ENCODE results near the gene CDC6.

Gene CDC6

DNA sequence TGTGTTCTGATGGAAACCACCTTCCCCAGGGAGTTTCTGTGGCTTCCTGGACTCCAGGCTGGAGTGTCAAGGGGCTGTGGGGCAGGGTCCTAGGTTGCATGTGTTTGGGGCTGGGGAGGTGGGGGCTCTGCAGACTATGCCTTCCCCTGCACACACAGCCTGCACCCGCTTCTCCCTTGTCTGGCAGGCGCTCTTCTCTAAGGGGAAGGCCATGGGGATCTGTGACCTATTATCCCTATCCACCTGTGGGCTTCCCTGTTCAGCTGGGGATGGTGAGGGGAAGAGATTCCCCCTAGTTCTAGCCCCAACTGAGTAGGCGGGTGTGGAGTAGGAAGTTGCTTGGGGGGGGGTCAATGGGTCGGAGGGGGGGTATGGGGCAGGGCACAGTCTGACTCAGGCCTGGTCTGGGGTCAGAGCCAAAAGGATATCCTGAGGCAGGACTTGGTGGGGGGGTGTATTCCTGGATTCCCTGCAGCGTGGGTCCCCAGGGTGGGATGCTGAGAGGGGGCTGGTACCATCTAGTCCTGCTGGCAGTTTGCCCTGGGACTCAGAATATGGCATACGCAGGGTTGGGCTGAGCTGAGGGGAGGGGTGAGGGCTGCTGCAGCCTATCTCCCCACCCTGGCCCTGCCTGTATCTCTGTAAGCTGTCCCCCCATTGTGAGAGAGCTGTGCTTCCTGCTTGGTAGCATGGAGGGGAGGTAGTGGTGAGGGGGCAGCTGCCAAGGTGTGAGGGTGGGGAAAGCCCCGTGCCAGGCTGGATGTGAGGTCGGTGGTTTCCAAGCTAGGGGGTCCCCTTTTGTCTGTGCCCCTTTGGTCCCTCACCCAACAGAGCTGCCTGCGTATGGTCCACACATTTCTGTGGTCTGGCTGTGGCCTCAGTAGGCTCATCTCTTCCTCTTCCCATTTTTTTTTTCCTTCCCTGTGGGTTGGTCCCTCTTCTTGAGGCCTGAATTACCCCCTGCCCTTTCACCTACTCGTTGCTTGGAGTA, 36.0 kb downstream of the CDC6 start:
- no peak for DNase-seq (ENCODE audit: low read depth)

DNA sequence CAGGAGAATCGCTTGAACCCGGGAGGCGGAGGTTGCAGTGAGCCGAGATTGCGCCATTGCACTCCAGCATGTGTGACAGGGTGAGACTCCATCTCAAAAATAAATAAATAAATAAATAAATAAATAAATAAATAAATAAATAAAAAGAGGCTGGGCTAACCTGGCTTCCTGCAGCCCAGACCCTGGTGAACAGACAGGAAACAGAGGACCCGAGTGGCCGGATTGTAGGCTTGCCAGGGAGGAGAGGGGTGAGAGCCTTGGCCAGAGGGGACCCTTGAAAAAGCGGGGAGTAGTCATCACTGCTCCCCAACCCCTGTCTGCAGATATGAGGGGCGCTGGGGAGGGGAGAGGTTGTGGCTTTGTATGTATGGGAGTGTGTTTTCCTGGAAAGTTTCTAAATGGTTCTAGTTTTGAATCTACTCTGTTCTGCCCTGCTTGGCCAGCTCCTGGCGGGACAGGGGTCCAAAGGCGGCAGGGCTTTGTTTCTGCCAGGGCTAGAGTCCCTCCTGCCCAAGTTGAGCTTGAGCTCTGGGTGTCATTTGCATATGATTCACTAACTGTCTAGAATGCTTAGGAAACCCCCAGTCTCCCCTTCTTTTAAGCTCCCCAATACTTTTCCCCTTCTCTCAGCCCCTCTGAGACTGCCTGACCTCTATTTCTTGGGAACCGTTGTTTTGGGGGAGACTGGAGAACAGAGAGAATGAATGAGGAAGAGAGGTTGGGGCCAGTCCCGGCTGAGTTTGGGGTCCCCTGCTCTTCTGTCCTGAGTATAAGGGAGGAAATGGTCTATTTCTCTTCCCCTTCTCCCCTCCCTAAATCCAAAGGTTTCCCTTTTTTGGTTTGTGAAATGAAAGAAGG, 37.7 kb downstream of the CDC6 start:
- no peak for DNase-seq (ENCODE audit: low read depth)

DNA sequence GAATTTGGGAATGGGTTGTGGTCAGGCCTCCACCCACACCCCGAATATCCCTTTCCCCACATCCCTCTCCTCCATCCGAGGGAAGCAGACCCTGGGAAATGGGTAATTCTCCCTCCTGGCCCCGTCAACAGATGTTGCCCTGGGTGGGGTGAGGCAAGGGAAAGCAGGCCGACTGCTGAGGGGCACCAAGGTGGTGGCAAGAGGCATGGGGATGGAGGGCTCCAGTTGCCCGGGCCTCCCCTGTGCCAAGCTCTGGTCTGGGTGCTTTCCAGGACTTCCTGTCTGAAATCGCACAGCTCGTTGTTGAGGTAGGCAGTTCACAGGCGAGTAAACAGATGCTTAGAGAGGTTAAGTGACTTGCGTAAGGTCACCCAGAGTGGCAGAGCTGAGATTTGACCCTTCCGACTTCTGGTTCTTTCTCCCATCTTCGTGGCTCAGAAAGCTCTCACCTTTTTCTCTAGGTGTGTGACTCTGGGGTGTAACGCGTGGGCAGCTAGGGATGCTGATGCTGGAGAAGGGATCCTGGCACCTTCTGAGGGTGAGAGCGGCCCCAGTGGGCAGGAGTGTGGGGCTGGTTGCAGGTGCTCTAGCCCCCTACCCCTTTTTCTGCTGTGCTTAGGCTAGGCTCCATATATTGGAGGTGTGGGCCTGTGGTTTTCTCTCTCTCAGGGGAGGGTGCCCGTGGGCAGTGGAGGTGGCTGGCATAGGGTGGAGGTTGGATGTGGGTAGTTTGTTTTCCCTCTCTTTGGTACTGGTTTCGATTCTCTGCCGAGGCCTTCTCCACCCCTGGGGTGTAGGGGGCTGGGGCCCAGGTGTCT, 38.5 kb downstream of the CDC6 start:
- DNase-seq (ENCODE audit: low read depth) = no peak

DNA sequence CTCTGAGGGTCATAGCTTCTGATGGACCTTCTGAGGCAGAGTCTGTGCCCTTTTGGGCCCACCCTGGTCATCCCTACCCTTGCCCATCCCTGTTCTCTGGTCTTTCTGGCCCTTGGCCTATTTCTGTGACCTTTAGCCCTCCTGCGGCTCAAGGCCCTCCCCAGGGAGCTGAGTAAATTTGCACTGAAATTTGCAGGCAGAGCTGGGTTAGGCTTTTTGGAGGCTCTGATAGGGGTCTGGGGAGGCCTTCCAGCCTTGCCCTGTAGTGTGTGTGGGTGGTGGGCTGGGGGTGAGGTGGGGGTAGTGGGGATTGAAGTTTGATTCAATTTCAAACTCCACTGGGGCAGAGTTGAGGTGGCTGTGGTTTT, 39.1 kb downstream of the CDC6 start:
- DNase-seq (ENCODE audit: low read depth) = no peak

DNA sequence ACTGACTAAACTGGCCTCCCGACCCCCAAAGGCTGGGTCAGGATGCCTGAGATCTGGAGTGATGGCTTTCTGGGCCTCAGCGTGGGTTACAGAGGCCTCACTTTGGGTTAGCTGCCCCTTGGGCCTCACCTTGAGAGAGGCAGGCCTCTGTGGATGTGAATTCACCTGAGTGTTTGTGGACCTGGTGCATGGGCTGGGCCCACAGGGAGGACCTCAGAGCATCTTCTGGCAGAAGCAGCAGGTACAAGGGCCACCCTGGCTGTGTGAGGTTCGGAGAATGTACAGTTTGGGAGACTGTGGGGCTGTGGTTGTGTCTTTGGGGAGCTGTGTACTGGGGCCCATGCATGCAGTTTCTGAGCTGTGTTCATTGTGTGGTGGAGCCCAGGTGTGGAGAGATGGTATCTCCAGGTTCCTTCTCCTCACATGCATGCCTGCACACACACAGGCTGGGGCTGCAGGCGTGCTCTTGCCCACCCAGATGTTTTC, 39.6 kb downstream of the CDC6 start:
- no peak for DNase-seq (ENCODE audit: low read depth)

DNA sequence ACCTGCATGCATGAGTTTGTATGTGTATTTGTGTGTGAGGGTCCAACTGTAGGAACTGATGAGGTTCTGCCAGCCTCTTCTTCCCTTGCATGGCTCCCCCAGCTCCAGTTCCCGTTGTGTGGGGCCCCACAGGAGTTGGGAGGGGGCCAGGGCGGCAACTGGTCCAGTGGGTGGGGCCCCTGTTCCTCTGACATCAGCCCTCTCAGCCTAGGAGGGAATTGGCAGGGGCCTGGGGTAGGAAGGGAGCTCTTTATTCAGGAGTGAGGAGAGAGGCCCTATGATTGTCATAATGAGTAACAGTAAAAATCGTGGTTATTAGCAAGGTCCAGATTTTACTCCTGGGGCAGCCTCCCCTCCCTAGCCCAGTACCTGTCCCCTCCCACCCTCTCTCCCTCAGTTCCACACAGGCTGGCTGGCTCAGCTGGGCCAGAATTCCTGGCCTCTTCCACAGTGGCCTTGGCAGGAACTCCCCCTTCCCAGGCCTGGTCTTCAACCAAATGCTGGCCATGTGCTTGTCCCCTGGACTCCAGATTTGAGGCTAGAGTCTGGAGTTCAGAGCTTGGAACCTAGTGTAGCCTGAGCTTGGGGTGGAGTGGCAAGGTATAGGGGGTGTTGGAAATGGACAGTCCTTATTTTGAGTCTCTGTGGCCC, 40.2 kb downstream of the CDC6 start:
- DNase-seq (ENCODE audit: low read depth) = no peak

DNA sequence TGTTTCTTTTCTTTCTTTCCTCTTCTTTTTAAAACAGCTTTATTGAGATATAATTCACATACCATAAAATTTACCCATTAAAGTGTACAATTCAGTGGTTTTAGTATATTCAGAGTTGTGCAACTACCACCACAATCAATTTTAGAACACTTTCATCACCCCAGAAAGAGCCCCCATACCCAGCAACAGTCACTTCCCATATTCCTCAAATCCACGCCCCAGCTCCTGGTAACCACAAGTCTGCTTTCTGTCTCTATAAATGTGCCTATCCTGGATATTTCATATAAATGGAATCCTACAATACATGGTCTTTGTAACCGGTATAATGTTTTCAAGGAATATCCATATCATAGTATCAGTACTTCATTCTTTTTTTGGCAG, 40.7 kb downstream of the CDC6 start:
- no peak for DNase-seq (ENCODE audit: low read depth)

DNA sequence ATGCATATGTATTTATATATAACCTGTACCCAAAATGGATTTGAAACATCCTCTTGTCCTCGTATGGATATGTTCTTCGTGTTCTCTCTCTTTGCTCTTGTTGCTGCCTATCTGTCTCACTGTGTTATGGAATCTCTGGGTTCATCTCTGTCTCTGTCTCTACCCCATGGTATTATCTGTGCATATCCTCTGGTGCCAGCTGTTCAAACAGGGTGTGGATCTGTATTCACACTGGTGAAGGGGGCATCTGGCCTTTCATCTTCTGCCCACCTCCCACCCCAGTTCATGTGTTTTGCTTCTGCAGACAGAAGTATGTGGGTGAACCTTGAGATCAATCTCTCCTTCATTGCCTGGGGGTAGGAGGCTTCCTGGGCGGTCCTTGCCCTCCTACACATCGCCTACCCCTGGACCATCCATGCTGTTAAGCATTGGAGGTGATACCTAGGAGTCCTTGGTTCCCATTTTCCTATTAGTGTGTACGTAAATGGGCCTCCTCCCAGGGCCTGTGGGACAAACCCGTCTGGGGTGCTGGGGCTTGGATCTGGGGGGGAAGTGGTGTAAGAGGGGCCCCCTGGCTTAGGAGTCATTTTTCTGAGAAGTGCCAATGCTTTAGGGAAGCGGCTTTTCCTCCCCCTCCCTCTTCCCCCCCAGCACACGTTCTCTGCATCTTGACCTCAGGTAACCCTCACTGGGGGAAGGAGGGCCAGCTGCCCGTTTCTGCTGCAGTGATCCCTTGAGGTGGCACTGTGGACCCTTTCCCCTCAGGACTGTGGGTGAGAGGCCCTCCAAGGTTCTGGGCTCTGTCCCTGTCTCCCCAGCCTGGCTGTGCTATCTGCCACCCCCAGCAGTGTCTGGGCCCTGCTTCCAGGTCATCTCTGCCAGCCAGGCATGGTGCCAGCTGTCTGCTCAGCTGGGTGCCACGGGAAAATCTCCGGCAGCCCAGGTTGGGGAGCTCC, 42.4 kb downstream of the CDC6 start:
- DNase-seq (ENCODE audit: low read depth) = no peak

DNA sequence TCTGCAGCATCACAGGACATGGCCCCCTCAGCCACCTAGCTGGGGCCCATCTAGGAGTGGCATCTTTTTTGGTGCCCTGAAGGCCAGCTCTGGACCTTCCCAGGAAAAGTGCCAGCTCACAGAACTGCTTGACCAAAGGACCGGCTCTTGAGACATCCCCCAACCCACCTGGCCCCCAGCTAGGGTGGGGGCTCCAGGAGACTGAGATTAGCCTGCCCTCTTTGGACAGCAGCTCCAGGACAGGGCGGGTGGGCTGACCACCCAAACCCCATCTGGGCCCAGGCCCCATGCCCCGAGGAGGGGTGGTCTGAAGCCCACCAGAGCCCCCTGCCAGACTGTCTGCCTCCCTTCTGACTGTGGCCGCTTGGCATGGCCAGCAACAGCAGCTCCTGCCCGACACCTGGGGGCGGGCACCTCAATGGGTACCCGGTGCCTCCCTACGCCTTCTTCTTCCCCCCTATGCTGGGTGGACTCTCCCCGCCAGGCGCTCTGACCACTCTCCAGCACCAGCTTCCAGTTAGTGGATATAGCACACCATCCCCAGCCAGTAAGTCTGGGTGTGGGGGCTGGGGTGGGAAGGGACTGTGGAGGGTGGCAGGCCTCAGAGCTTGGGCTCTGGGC, 43.3 kb downstream of the CDC6 start:
- DNase-seq (ENCODE audit: low read depth) = no peak

DNA sequence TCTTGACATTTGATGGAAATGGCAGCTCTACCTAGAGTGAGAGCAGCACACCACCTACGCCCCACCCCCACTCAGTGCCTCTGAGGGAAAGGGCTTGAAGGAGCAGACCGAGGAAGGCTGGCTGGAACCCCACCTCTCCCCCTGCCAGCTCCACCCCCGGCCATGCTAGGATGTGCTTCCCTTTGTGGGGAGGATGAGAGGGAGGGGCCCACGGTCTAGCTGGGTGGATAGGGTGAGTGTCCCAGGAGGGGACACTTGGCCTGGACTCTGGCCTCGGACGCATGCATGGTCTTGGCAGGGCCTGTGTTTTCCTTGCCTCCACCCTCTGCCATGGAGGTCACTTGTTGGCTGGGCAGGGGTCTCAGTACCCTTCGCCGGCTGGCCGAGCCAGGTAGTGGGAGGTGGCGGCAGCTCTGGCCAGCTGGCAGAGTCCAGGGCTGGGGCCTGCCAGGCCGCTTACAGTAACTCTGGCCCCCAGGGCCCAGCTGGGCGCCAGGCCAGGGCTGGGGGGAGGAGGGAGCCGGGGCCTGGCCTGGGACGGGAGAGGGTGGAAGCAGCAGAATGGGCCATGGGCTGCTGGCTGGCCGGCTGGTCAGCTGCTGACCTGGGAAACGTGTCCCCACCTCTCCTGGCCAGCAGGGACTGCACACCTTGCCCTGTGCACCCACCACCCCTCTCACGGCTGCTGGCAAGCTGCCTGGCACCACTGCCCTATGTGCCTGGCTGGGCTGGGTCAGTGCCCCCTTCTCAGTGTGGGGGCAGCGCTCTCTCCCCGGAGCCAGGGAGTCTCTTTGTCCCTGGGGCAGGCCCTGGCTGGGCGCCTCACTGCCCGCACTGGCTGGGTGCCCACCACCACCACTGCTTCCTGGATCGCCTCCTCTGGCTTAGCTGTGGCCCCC, 44.3 kb downstream of the CDC6 start:
- no peak for DNase-seq (ENCODE audit: low read depth)

DNA sequence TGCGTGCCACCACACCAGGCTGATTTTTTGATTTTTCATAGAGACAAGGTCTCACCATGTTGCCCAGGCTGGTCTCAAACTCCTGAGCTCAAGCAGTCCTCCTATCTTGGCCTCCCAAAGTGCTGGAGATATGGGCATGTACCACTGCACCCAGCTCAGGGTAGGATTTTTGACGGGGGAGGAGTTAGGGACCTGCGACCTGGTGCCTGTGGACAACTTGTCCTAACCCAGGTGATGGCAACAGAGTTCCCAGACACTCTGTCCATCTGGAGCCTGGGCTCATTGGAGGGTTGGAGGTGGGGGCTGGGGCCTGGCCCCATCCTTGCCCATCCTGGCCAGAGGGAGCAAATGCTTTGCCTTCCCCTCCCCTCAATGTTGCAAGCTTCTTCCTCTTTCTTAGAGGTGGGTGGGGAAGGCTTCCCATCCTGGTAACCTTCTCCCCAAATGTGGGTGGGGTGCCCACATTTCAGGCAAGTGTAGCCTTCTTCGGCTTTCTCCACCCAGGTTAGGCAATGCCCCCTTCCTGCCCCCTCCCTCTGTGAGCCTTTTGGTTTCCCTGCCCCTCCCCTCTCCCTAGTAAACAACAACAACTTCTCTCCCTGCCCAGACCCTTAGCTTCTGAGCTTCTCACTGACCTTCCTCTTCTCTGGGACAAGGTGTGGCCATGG, 46.2 kb downstream of the CDC6 start:
- no peak for DNase-seq (ENCODE audit: low read depth)

DNA sequence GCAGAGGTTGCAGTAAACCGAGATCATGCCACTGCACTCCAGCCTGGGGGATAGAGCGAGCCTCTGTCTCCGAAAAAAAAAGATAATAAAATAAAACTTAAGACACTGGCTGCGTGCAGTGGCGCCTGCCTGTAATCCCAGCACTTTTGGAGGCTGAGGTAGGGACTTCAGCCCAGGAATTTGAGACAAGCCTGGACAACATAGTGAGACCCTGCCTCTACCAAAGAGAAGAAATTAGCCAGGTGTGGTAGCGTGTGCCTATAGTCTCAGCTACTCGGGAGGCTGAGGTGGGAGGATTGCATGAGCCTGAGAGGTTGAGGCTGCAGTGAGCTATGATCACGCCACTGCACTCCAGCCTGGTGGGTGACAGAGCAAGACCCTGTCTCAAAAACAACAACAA, 47.9 kb downstream of the CDC6 start:
- no peak for DNase-seq (ENCODE audit: low read depth)

DNA sequence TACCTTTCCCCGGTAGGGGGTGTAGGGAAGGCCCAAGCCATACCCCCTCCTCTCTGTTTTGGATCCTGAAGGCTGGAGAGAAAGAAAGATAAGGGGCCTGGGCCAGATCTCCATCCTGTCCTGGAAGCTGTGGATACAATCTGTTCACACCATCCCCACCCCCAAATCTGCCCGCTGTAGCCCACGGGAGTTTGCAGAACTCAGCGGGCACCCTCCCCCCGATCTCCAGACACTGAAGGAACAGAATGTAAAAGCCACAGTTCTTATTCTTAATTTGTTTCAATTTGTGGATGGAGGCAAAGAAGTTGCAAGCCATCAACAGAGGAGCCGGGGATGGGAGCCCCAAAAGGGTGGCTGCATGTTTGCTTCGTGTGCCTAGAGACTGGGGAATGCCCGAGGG, 49.7 kb downstream of the CDC6 start:
- no peak for DNase-seq (ENCODE audit: low read depth)

DNA sequence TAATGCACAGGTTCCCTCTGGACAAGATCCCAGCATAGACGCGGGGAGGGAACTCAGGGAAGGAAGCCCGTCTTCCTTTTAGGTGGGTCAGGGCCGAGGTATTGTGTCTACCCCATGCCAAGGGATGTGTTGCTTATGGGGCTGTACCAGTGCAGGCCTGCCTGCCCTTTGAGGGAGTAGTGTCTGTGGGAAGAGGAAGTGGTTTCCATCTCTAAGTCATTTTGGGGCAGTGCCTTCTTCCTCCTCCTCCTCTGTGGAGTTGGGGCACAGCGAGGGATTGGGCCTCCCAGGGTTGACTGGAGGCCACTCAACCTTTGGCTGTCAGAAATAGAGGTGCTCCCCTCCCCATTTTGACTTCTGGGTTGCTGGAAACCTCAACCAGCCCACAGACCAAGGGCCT, 50.4 kb downstream of the CDC6 start:
- no peak for DNase-seq (ENCODE audit: low read depth)

DNA sequence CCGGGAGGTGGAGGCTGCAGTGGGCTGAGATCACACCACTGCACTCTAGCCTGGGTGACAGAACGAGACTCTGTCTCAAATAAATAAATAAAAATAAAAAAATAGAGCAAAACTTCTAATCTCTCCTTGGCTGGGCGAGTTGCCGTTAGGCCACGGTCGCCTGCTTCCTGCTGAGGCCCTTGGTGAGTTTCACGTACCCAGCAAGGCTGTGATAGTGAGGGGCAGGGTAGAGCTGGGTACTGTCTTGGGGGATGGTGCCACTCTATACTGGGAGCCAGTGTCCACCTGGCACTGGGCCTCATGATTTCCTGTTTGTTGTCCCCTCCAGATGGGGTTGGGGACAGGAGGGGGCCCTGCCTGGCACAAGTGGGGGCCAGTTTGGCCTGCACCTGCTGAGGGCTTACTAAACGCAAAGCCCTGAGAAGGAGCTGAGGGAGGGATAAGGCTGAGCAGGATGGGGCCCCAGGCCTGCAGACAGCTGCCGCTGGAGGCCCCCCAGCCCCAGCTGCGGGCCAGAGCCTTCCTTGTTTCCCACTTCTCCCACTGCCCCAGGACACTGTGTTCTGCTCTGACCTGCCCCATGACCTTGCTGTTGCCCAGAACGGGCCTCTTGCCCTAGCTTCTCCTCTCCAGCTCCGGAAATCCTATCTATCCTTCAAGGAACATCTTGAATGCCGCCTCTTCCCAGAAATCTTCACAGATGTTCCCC, 51.4 kb downstream of the CDC6 start:
- no peak for DNase-seq (ENCODE audit: low read depth)

DNA sequence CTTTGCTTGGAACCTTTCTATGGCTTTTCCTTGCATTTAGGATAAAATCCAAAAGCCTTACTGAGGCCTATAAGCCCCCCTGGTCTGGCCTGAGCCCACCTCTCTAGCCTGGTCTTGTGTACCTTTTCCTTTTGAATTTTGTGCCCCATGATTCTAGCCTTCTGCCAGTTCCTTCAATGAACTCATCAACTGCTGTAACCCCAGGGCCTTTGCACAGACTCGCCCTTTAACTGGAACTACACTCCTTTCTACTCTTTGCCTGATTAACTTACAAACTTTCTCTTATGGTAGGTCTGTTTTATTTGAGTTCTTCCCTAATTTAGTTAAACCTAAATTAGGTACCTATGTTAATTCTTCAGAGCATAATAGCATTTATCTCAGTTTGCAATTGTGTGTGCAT, 52.6 kb downstream of the CDC6 start:
- DNase-seq (ENCODE audit: low read depth) = no peak
